ENCODE measurements around the gene PCDHB10.
"Not testable (repeated sequence)": the region's sequence is repeated elsewhere in the genome, so short reads cannot be mapped to it uniquely, and the experiment has no call there.

The PCDHB10 gene

GRCh38 chr5:141199359-141200235, 7.4 kb downstream of the PCDHB10 start, which contains the start of gene PCDHB11 (continued):
- TF ChIP-seq ARNTL (CRISPR knock-in tag; IDR thresholded peaks at IDR 0.05; ENCODE audit: borderline replicate concordance, low read depth) = no peak
- TF ChIP-seq GLIS3 (CRISPR knock-in tag; IDR thresholded peaks at IDR 0.05) = no peak

GRCh38 chr5:141201126-141201525, 9.0 kb downstream of the PCDHB10 start:
- not testable (repeated sequence) for ATAC-seq

- ATAC-seq = not testable (repeated sequence)
These were observed 9.5 kb downstream of the PCDHB10 start for GRCh38 chr5:141201646-141202045.

DNA sequence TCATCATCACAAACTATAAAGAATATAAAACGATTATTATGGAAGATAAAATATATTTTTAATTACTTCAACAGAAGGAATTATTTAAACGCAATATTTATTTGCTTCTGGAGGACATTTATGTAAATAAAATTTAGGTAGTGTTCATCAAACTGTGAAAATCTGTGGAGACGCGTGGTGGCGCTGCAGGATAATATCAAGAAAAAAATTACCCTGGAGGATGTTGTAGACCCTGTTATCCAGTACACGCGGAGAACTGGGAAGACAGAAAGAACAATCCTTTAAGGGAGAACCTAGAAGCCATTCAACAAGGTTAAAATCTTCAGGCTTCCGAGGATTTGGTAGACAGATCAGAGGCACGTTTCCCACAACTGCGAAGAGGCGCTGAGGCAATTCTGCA, 16.3 kb downstream of the PCDHB10 start, which contains the start of gene PCDHB12:
PCDHB12 (plus strand) TSS at position 242 of the 400 bp plus-strand sequence. CDS start 189 bp downstream, outside the sequence.
- TF ChIP-seq ESRRG (CRISPR knock-in tag; IDR thresholded peaks at IDR 0.05) (no peak), ZNF70 (CRISPR knock-in tag; IDR thresholded peaks at IDR 0.05) (no peak), BACH2 (CRISPR knock-in tag; IDR thresholded peaks at IDR 0.05; ENCODE audit: borderline replicate concordance) (no peak), ZFP30 (CRISPR knock-in tag; IDR thresholded peaks at IDR 0.05) (no peak), ZNF565 (CRISPR knock-in tag; conservative IDR thresholded peaks at IDR 0.05; ENCODE audit: low read depth) (no peak), ZFP3 (CRISPR knock-in tag; IDR thresholded peaks at IDR 0.05) (no peak), SNAI2 (CRISPR knock-in tag; IDR thresholded peaks at IDR 0.05) (no peak), ARNTL (CRISPR knock-in tag; IDR thresholded peaks at IDR 0.05; ENCODE audit: borderline replicate concordance, low read depth) (no peak), ISL1 (CRISPR knock-in tag; IDR thresholded peaks at IDR 0.05) (no peak), TOX (CRISPR knock-in tag; IDR thresholded peaks at IDR 0.05; ENCODE audit: borderline replicate concordance) (no peak), PPARA (CRISPR knock-in tag; IDR thresholded peaks at IDR 0.05; ENCODE audit: borderline replicate concordance) (no peak), CREB5 (CRISPR knock-in tag; IDR thresholded peaks at IDR 0.05; ENCODE audit: low read depth) (no peak), CSDC2 (CRISPR knock-in tag; IDR thresholded peaks at IDR 0.05) (no peak), GLIS3 (CRISPR knock-in tag; IDR thresholded peaks at IDR 0.05) (no peak), ZC3H10 (CRISPR knock-in tag; IDR thresholded peaks at IDR 0.05) (no peak), PATZ1 (CRISPR knock-in tag; IDR thresholded peaks at IDR 0.05; ENCODE audit: borderline replicate concordance) (no peak), POU6F1 (CRISPR knock-in tag; IDR thresholded peaks at IDR 0.05; ENCODE audit: borderline replicate concordance, low read depth) (no peak), ZNF8 (CRISPR knock-in tag; IDR thresholded peaks at IDR 0.05) (no peak), TSHZ2 (CRISPR knock-in tag; IDR thresholded peaks at IDR 0.05) (no peak), TCF4 (CRISPR knock-in tag; IDR thresholded peaks at IDR 0.05; ENCODE audit: borderline replicate concordance) (no peak)
- ATAC-seq = peak; percentile 68

DNA sequence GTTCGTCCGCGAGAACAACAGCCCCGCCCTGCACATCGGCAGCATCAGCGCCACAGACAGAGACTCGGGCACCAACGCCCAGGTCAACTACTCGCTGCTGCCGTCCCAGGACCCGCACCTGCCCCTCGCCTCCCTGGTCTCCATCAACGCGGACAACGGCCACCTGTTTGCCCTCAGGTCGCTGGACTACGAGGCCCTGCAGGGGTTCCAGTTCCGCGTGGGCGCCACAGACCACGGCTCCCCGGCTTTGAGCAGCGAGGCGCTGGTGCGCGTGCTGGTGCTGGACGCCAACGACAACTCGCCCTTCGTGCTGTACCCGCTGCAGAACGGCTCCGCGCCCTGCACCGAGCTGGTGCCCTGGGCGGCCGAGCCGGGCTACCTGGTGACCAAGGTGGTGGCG, 18.1 kb downstream of the PCDHB10 start:
- ATAC-seq = not testable (repeated sequence)

DNA sequence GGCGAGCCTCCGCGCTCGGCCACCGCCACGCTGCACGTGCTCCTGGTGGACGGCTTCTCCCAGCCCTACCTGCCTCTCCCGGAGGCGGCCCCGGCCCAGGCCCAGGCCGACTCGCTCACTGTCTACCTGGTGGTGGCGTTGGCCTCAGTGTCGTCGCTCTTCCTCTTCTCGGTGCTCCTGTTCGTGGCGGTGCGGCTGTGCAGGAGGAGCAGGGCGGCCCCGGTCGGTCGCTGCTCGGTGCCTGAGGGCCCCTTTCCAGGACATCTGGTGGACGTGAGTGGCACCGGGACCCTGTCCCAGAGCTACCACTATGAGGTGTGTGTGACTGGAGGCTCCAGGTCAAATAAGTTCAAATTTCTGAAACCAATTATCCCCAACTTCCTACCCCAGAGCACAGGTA, 18.7 kb downstream of the PCDHB10 start:
- ATAC-seq = not testable (repeated sequence)

DNA sequence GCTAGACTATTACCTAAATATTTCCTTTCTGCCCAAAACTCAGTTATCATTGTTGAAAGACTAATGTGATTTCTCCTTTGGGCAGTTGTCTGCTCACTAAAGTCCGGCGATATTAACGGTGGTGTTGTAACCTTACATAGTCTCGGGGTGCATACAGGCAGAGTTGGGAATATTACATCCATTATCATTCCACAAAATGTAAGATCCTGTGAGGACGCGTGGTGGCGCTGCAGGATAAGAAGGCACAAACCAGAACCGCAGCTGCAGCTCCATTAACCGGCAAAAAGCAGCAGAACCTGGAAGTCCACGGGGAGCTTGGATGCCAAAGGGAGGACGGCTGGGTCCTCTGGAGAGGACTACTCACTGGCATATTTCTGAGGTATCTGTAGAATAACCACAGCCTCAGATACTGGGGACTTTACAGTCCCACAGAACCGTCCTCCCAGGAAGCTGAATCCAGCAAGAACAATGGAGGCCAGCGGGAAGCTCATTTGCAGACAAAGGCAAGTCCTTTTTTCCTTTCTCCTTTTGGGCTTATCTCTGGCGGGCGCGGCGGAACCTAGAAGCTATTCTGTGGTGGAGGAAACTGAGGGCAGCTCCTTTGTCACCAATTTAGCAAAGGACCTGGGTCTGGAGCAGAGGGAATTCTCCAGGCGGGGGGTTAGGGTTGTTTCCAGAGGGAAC, 21.6 kb downstream of the PCDHB10 start, which contains the start of gene PCDHB13:
PCDHB13 (plus strand) TSS at position 264 of the 684 bp plus-strand sequence; CDS start at position 469, 205 bp downstream.
- ATAC-seq = 0 out of 3 replicates have a peak, but pooled peaks have one; percentile 26

DNA sequence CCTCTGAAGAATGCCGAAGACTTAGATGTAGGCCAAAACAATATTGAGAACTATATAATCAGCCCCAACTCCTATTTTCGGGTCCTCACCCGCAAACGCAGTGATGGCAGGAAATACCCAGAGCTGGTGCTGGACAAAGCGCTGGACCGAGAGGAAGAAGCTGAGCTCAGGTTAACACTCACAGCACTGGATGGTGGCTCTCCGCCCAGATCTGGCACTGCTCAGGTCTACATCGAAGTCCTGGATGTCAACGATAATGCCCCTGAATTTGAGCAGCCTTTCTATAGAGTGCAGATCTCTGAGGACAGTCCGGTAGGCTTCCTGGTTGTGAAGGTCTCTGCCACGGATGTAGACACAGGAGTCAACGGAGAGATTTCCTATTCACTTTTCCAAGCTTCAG, 22.4 kb downstream of the PCDHB10 start:
- not testable (repeated sequence) for ATAC-seq

- not testable (repeated sequence) for ATAC-seq
These were observed 23.4 kb downstream of the PCDHB10 start for GRCh38 chr5:141215504-141215903.
